K562 (cell line): Measurements from ENCODE around the gene TRAF7. TPM values are rescaled to one million over a fixed set of nuclear protein-coding genes. Genes with fewer than 3 reads are reported as not detected.

Experiments used
- FOXJ2 ChIP-seq: fragments of 200-800 bp; sonication (Bioruptor generic); IDR thresholded peaks from 2 replicates; pipeline ENCODE4 v1.6.1; 2016; ENCODE audit warnings: missing genetic modification characterization, missing compliant biosample characterization
- RNF219 ChIP-seq: fragments of 250-450 bp; sonication (Bioruptor Pico); IDR thresholded peaks from 2 replicates; pipeline ENCODE4 v1.5.0; 2022; ENCODE audit warnings: mild to moderate bottlenecking
- RREB1 ChIP-seq: fragments of 250-450 bp; sonication (Bioruptor Pico); IDR thresholded peaks from 2 replicates; pipeline ENCODE4 v1.4.0; 2020
- TFAP4 ChIP-seq: sonication (generic); formaldehyde crosslinking; IDR thresholded peaks from 2 replicates; pipeline ENCODE4 v1.8.0; 2022; ENCODE audit warnings: missing genetic modification reagents, mild to moderate bottlenecking, moderate library complexity, borderline replicate concordance
- ZFP91 ChIP-seq: sonication (generic); formaldehyde crosslinking; IDR thresholded peaks from 2 replicates; pipeline ENCODE4 v1.8.0; 2022; ENCODE audit warnings: mild to moderate bottlenecking, missing genetic modification reagents
- polyA plus RNA-seq, 8 experiments: library from polyadenylated mRNA; depleted of rRNA in 4 of 8; stranded (reverse) in 5 of 8; unstranded in 3 of 8; fragments of >200 nt; fragmentation: Nextera tagmentation in 2 of 8; fragmentation: Illumina TruSeq in 1 of 8; extraction: Ambion mirVana in 2 of 8; extraction: Trizol in 1 of 8; gene quantifications; 2 replicates each; pipeline versions ENCODE4 v1.2.1 to v1.2.3, GENCODE V29; 2011 to 2014; ENCODE audit warnings: inconsistent platforms in 1 of 8, missing spikeins in 1 of 8
- total RNA-seq, 7 experiments: library from RNA; depleted of rRNA in 6 of 7; stranded (reverse); fragments of >200 nt in 6 of 7; fragmentation: Illumina TruSeq in 2 of 7; extraction: Trizol in 2 of 7; gene quantifications; 2 replicates each; pipeline versions ENCODE4 v1.2.1 to v1.2.3, GENCODE V29; 2011 to 2021; ENCODE audit warnings: low replicate concordance in 1 of 7
- TF ChIP-seq, protein P1 (sequence below): sonication (generic); formaldehyde crosslinking; IDR thresholded peaks from 2 replicates; pipeline ENCODE4 v1.8.1; 2023; ENCODE audit warnings: missing genetic modification reagents, mild to moderate bottlenecking, borderline replicate concordance

Gene TRAF7
- total and polyA plus RNA-seq, 9 of the 15 experiments (the other 6 are each of a cell fraction or from before 2014, with no cell fraction given) = 1.1 to 113 (median 41.6) TPM

- no peak for TF ChIP-seq ZFP91 (CRISPR knock-in tag)
- 0 out of 2 replicates have a peak, but pooled peaks have one; percentile 10 for TF ChIP-seq RREB1
- TF ChIP-seq TFAP4 (CRISPR knock-in tag) = 0 out of 2 replicates have a peak, but pooled peaks have one; percentile 25
- TF ChIP-seq, protein P1, sequence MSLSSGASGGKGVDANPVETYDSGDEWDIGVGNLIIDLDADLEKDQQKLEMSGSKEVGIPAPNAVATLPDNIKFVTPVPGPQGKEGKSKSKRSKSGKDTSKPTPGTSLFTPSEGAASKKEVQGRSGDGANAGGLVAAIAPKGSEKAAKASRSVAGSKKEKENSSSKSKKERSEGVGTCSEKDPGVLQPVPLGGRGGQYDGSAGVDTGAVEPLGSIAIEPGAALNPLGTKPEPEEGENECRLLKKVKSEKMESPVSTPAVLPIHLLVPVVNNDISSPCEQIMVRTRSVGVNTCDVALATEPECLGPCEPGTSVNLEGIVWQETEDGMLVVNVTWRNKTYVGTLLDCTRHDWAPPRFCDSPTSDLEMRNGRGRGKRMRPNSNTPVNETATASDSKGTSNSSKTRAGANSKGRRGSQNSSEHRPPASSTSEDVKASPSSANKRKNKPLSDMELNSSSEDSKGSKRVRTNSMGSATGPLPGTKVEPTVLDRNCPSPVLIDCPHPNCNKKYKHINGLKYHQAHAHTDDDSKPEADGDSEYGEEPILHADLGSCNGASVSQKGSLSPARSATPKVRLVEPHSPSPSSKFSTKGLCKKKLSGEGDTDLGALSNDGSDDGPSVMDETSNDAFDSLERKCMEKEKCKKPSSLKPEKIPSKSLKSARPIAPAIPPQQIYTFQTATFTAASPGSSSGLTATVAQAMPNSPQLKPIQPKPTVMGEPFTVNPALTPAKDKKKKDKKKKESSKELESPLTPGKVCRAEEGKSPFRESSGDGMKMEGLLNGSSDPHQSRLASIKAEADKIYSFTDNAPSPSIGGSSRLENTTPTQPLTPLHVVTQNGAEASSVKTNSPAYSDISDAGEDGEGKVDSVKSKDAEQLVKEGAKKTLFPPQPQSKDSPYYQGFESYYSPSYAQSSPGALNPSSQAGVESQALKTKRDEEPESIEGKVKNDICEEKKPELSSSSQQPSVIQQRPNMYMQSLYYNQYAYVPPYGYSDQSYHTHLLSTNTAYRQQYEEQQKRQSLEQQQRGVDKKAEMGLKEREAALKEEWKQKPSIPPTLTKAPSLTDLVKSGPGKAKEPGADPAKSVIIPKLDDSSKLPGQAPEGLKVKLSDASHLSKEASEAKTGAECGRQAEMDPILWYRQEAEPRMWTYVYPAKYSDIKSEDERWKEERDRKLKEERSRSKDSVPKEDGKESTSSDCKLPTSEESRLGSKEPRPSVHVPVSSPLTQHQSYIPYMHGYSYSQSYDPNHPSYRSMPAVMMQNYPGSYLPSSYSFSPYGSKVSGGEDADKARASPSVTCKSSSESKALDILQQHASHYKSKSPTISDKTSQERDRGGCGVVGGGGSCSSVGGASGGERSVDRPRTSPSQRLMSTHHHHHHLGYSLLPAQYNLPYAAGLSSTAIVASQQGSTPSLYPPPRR (CRISPR knock-in tag) = 0 out of 2 replicates have a peak, but pooled peaks have one; percentile 61
- TF ChIP-seq RNF219 = no peak
- no peak for TF ChIP-seq FOXJ2 (tag)
Observed at GRCh38 chr16:2213817-2214718, 58.5 kb downstream of the TRAF7 start (continued).
